Uterus (tissue), 2 donors: ENCODE data around the gene LYRM2.

Experiments used
- POLR2A ChIP-seq, 2 donors: fragments of 450-650 bp; IDR thresholded peaks; one replicate each; pipeline ENCODE4 v1.6.1; 2016; ENCODE audit warnings: antibody characterized with exemption in 2 of 2, mild to moderate bottlenecking in 1 of 2, moderate library complexity in 1 of 2
- TF ChIP-seq, protein P1 (sequence below), 4 experiments: fragments of 200-600 bp in 2 of 4; fragments of 450-650 bp in 2 of 4; sonication (generic) in 2 of 4; IDR thresholded peaks; one replicate each; pipeline ENCODE4 v1.5.1; 2016 to 2019; ENCODE audit warnings: antibody characterized with exemption in 4 of 4, mild to moderate bottlenecking in 2 of 4, moderate library complexity in 1 of 4

DNA sequence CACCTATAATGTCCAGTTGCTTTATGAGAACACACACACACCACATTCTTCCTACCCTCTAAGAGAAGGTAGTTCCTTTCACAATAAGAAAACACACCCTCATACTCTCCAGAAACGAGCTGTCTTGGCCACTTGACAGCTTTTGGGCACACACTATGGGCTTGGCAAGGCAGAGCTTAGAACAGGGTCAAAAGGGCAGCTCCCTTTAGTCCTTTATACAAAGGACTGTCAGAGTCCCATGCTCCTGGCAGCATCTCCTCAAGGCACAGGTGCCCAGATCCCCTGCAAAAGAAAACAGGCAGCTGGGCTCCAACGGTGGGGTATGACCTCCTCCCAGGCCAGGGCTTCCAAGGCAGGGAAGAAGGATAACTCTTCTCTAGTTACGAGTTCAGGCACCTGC, 4.9 kb upstream of the LYRM2 start:
- TF ChIP-seq, protein P1, sequence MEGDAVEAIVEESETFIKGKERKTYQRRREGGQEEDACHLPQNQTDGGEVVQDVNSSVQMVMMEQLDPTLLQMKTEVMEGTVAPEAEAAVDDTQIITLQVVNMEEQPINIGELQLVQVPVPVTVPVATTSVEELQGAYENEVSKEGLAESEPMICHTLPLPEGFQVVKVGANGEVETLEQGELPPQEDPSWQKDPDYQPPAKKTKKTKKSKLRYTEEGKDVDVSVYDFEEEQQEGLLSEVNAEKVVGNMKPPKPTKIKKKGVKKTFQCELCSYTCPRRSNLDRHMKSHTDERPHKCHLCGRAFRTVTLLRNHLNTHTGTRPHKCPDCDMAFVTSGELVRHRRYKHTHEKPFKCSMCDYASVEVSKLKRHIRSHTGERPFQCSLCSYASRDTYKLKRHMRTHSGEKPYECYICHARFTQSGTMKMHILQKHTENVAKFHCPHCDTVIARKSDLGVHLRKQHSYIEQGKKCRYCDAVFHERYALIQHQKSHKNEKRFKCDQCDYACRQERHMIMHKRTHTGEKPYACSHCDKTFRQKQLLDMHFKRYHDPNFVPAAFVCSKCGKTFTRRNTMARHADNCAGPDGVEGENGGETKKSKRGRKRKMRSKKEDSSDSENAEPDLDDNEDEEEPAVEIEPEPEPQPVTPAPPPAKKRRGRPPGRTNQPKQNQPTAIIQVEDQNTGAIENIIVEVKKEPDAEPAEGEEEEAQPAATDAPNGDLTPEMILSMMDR (IDR thresholded peaks at IDR 0.05), result no peak
- no peak for TF ChIP-seq POLR2A (IDR thresholded peaks at IDR 0.05)
